CD4-positive, alpha-beta T cell treated with Interleukin-6 for 4 hours (primary cell): Measurements from ENCODE around the gene INPP5J.
"Not testable (repeated sequence)": the region's sequence is repeated elsewhere in the genome, so short reads cannot be mapped to it uniquely, and the experiment has no call there.

Source experiments
- DNase-seq: peaks from one replicate; pipeline ENCODE4 v3.0.0-alpha.2; 2020; ENCODE audit warnings: mixed read lengths

Gene INPP5J

GRCh38 chr22:31102441-31103081, 20.2 kb upstream of the INPP5J start:
- DNase-seq, result no peak

- no peak for DNase-seq
These were observed 19.7 kb upstream of the INPP5J start for GRCh38 chr22:31103111-31103510.

GRCh38 chr22:31103899-31104694, 18.7 kb upstream of the INPP5J start:
- no peak for DNase-seq

- peak; percentile 12 for DNase-seq
These were observed 17.9 kb upstream of the INPP5J start for GRCh38 chr22:31104869-31105268.

GRCh38 chr22:31105282-31105929, 17.4 kb upstream of the INPP5J start:
- DNase-seq, result no peak

GRCh38 chr22:31106001-31106571, 16.7 kb upstream of the INPP5J start:
- DNase-seq, result no peak

GRCh38 chr22:31106731-31107177, 16.0 kb upstream of the INPP5J start:
- no peak for DNase-seq

GRCh38 chr22:31107178-31107893, 15.4 kb upstream of the INPP5J start, which contains the start of gene SELENOM:
Gene SELENOM, minus strand, starts transcription at chr22:31107568. Its CDS starts 63 bp downstream, at chr22:31107505.
- peak; percentile 95 for DNase-seq

GRCh38 chr22:31107894-31108218, 14.9 kb upstream of the INPP5J start:
- DNase-seq, result no peak

GRCh38 chr22:31112547-31113091, 10.1 kb upstream of the INPP5J start:
- not testable (repeated sequence) for DNase-seq

GRCh38 chr22:31118046-31118820, 4.5 kb upstream of the INPP5J start:
- no peak for DNase-seq

- DNase-seq, result no peak
These were observed 3.6 kb upstream of the INPP5J start for GRCh38 chr22:31119026-31119717.

GRCh38 chr22:31120230-31120629, 2.5 kb upstream of the INPP5J start:
- no peak for DNase-seq

- no peak for DNase-seq
These were observed 2.1 kb upstream of the INPP5J start for GRCh38 chr22:31120642-31121041.

GRCh38 chr22:31121403-31121802, 1.4 kb upstream of the INPP5J start:
- DNase-seq, result no peak

GRCh38 chr22:31122196-31122531, 602 bp upstream of the INPP5J start:
- DNase-seq, result no peak

GRCh38 chr22:31123292-31123602, 481 bp downstream of the INPP5J start:
- DNase-seq, result no peak

- DNase-seq, result no peak
These were observed 1.5 kb downstream of the INPP5J start for GRCh38 chr22:31124290-31124689.

GRCh38 chr22:31124811-31125465, 2.2 kb downstream of the INPP5J start:
- DNase-seq, result no peak

GRCh38 chr22:31125521-31126117, 2.9 kb downstream of the INPP5J start:
- no peak for DNase-seq
